GM21576 (cell line): ENCODE data around the gene ALLC.

Experiments
- ATAC-seq: cut with Tn5 transposase; IDR thresholded peaks from one replicate; pipeline ENCODE4 v1.9.1; 2021; ENCODE audit warnings: mild to moderate bottlenecking, moderate library complexity; ENCODE audit not compliant: unreplicated experiment

ALLC gene

GRCh38 chr2:3639015-3639630 is 18.9 kb upstream of the ALLC start:
- no peak for ATAC-seq

GRCh38 chr2:3639653-3640052 is 18.3 kb upstream of the ALLC start:
- ATAC-seq = no peak

GRCh38 chr2:3641181-3641580 is 16.8 kb upstream of the ALLC start:
- ATAC-seq = no peak

GRCh38 chr2:3641841-3642421 is 16.1 kb upstream of the ALLC start:
- ATAC-seq = no peak

- ATAC-seq = no peak
Measured at GRCh38 chr2:3642521-3643215, 15.3 kb upstream of the ALLC start.

GRCh38 chr2:3643371-3644245 is 14.4 kb upstream of the ALLC start:
- no peak for ATAC-seq

- peak; percentile 78 for ATAC-seq
Measured at GRCh38 chr2:3644246-3644525, 13.8 kb upstream of the ALLC start.

- no peak for ATAC-seq
Measured at GRCh38 chr2:3644891-3645605, 13.0 kb upstream of the ALLC start.

GRCh38 chr2:3645745-3646389 is 12.1 kb upstream of the ALLC start:
- ATAC-seq = no peak

GRCh38 chr2:3646446-3646845 is 11.6 kb upstream of the ALLC start:
- ATAC-seq = no peak

- ATAC-seq = no peak
Measured at GRCh38 chr2:3647246-3647645, 10.8 kb upstream of the ALLC start.

- no peak for ATAC-seq
Measured at GRCh38 chr2:3647831-3648651, 10.0 kb upstream of the ALLC start.

- ATAC-seq = no peak
Measured at GRCh38 chr2:3648652-3649177, 9.3 kb upstream of the ALLC start.

GRCh38 chr2:3649581-3649980 is 8.4 kb upstream of the ALLC start:
- ATAC-seq = no peak

- ATAC-seq = no peak
Measured at GRCh38 chr2:3650140-3650920, 7.7 kb upstream of the ALLC start.

GRCh38 chr2:3651691-3652648 is 6.0 kb upstream of the ALLC start:
- ATAC-seq = peak; percentile 69

- no peak for ATAC-seq
Measured at GRCh38 chr2:3652896-3653625, 4.9 kb upstream of the ALLC start.
